ACC112 (cell line): ENCODE results near the gene SLC35G6.

Source experiments
- H2AFZ ChIP-seq: fragments of 200-600 bp; sonication (generic); one replicate; pipeline ENCODE4 v1.6.0; 2017; ENCODE audit warnings: antibody characterized with exemption, low read length; ENCODE audit not compliant: unreplicated experiment
- H3K27ac ChIP-seq: fragments of 200-600 bp; sonication (generic); 2 replicates; pipeline ENCODE4 v1.5.1; 2014; ENCODE audit warnings: low read depth, mild to moderate bottlenecking, antibody characterized with exemption, low read length, moderate library complexity
- H3K27me3 ChIP-seq: fragments of 200-600 bp; sonication (generic); 2 replicates; pipeline ENCODE4 v1.6.1; 2014; ENCODE audit warnings: mild to moderate bottlenecking, antibody characterized with exemption, low read length, moderate library complexity, mixed read lengths; ENCODE audit not compliant: insufficient read depth
- H3K36me3 ChIP-seq: fragments of 200-600 bp; sonication (generic); 2 replicates; pipeline ENCODE4 v1.6.1; 2016; ENCODE audit warnings: mild to moderate bottlenecking, antibody characterized with exemption, low read length, moderate library complexity, mixed read lengths; ENCODE audit not compliant: insufficient read depth
- H3K4me1 ChIP-seq: fragments of 200-600 bp; sonication (generic); one replicate; pipeline ENCODE4 v1.6.1; 2016; ENCODE audit warnings: low read length, mixed read lengths; ENCODE audit not compliant: insufficient read depth, unreplicated experiment, control insufficient read depth
- H3K4me3 ChIP-seq: fragments of 200-600 bp; sonication (generic); 2 replicates; pipeline ENCODE4 v1.5.1; 2014; ENCODE audit warnings: mild to moderate bottlenecking, low read depth, low read length
- H3K79me2 ChIP-seq: fragments of 200-600 bp; sonication (generic); one replicate; pipeline ENCODE4 v1.6.0; 2016; ENCODE audit warnings: low read length; ENCODE audit not compliant: control insufficient read depth, unreplicated experiment, insufficient read depth

Gene SLC35G6

DNA sequence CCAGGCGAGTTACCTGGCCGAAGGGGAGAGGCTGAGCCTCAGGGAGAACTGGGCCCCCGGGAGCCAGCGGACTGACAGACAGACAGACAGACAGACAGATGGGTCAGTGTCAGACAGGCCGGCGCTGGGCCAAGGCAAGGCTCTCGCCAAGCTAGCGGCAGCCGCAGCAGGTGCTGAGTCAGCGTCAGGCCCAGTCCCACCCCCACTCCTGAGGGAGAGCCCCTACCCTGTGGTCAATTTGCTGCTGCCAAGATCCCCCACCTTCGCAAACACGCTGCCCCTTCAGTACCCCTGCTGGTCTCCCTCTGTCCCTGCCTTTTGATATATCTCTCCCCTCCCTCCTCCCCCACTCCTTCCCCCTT, 40.4 kb upstream of the SLC35G6 start:
- H3K27ac ChIP-seq, result no peak overlapping the region
- H3K4me1 ChIP-seq, result peaks cover 25% of the 10 kb centered on the region
- H2AFZ ChIP-seq, result peak overlapping the region; percentile 48
- peaks cover 17% of the 10 kb centered on the region for H3K27me3 ChIP-seq
- no peaks in the 10 kb centered on the region for H3K79me2 ChIP-seq
- H3K4me3 ChIP-seq, result peak overlapping the region; percentile 80
- no peaks in the 10 kb centered on the region for H3K36me3 ChIP-seq

DNA sequence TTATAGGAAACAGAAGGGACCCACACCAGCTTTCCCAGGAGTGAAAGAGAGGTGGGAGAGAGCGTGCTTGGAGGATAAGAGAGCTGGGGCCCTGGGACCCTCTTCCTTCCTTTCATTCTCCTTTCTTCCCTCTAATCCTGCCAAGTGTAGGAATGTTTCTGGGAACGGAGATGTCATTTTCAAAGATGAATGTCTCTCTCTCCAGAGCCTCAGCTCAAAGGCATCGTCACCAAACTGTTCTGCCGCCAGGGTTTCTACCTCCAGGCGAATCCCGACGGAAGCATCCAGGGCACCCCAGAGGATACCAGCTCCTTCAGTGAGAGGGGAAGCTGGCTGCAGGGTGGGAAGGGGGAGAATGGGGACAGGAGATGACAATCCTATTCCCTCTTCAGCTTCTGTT, 40.0 kb upstream of the SLC35G6 start:
- Histone ChIP-seq H3K27ac (no peak overlapping the region), H3K4me3 (peak overlapping the region; percentile 80), H3K27me3 (peaks cover 20% of the 10 kb centered on the region)

DNA sequence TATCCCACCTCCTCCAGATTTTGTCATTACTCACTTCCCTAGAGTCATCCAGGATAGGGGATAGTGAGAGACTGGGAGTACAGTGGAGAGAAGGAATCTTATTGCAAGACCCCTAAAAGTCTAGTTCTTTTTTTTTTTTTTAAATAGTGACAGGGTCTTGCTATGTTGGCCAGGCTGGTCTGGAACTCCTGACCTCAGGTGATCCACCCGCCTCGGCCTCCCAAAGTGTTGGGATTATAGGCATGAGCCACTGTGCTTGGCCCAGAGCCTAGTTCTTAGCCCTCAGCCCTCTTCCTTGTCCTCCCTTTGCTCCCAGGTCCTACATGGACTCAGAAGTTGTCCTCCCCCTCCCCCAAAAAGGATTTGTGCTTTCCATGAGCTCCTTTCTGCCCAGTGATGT, 39.1 kb upstream of the SLC35G6 start:
- no peak overlapping the region for H3K27ac ChIP-seq
- H3K36me3 ChIP-seq, result no peaks in the 10 kb centered on the region
- H3K27me3 ChIP-seq, result peaks cover 29% of the 10 kb centered on the region
- no peaks in the 10 kb centered on the region for H3K79me2 ChIP-seq
- no peak overlapping the region for H2AFZ ChIP-seq
- H3K4me3 ChIP-seq, result no peak overlapping the region
- H3K4me1 ChIP-seq, result peaks cover 25% of the 10 kb centered on the region

More for the DNA sequence above, 40.0 kb upstream of the SLC35G6 start:
- H3K36me3 ChIP-seq, result no peaks in the 10 kb centered on the region
- no peak overlapping the region for H2AFZ ChIP-seq
- H3K4me1 ChIP-seq, result peaks cover 25% of the 10 kb centered on the region
- H3K79me2 ChIP-seq, result no peaks in the 10 kb centered on the region

DNA sequence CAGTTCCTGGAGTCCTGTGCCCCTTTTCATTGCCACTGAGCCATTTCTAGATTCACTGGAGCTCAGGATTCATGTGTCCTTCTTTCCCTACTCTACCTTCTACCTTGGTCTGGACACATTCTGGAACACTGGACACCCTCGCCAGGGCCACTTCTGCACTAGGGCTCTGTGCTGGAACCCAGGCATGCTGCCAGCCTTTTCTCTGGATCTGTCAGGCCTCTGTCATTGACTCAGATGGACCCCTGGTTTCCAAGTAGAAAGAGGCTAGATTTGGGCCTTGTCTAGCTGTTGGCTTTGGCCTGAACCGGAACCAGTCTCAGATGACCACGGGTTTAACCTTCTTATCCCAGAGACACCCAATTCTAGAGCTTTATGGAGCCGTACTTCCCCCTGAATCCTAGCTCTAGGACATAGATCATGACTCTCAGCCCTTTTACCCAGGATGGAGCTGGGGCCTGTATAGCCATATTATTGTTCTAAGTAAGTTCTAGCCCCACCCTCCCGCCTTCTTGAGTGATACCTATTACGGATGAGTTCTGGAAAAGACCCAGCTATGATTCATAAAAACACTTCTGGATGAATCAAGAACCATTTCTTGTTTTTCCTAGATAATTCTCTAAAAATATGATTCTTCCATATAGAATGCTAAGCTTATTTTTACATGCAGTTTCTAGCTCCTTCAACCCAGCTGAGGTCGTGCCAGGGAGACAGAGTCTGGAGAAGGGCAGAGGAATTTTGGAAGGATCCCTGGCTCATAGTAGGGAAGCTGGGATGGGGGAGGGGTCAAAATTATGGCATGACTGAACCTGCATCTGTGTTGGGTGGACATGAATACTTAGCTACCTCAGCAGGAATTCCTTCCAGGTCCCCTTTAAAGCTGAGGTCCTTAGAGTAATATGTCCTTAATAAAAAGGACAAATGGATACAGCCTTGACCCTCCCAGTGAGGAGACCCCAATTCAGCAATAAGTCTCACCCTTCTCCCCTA, 37.5 kb upstream of the SLC35G6 start:
- Histone ChIP-seq H3K27me3 (peaks cover 22% of the 10 kb centered on the region), H3K4me3 (no peak overlapping the region), H3K36me3 (no peaks in the 10 kb centered on the region), H2AFZ (no peak overlapping the region), H3K27ac (no peak overlapping the region), H3K79me2 (no peaks in the 10 kb centered on the region), H3K4me1 (peaks cover 16% of the 10 kb centered on the region)

DNA sequence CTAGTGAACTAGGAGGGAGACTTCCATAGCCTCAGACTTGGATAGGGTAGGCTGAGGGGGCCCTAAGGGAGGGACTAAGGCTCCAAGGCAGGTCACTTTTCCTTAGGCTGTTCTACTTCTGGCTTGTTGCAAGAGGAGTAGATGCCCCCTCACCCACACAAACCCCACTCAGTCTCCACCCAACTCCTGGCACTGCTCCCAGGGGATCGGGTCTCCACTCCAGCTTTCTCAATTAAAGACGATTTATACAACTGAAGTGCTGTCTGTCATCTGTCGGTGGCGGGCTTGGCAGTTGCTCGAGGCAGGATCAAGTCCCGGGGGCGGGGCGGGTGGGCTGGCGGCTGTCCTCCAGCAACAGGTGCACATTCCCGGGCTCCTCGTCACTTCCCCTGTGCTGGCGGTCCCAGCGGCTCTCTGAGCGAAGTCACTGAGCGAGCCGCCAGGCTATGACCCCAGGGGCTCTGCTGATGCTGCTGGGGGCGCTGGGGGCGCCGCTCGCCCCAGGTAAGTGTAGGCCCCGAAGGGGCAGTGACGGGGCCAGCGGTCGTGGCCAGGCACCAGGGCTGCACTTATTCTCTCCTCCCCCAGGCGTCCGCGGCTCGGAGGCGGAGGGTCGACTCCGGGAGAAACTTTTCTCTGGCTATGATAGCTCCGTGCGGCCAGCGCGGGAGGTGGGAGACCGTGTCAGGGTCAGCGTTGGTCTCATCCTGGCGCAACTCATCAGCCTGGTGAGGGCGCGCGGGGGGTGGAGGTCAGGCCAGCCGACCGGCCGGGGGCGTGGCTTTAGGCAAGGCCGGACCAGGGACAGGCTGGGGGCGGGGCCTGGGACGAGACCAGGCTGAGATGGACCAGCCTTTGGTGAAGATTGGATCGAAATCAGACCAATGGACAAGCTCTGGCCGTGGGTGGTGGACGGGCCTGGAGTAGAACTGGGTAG, 36.3 kb upstream of the SLC35G6 start, which contains the start of gene CHRNB1:
Gene CHRNB1, plus strand, starts transcription at position 380 of the 937 bp plus-strand sequence. Its CDS starts 67 bp downstream, at position 447.
- H3K27ac ChIP-seq, result no peak within 1 kb of the TSS
- peaks cover 16% of the 10 kb centered on the region for H3K4me1 ChIP-seq
- no peaks in the 10 kb centered on the region for H3K36me3 ChIP-seq
- H3K79me2 ChIP-seq, result no peaks in the 10 kb centered on the region
- H3K27me3 ChIP-seq, result peaks cover 18% of the 10 kb centered on the region
- peak within 1 kb of the TSS; percentile 26 for H2AFZ ChIP-seq
- H3K4me3 ChIP-seq, result peak within 1 kb of the TSS; percentile 43

DNA sequence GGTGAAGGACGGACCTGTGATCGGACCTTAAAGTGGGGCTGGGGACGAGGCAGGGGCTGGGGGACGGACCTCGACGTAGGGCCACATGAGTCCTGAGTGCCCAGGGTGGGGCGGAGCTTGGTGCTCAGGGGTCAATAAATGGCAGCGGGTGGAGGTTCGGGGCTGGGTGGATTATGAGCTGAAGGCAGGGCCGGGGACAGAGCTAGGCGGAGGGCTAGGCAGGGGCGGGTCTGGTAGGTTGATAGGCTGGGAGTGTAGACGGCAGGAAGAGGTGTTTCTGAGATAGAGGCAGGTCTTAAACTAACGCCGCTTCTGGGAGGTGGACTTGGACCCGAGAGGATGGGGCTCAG, 35.7 kb upstream of the SLC35G6 start:
- Histone ChIP-seq H3K4me3 (peak overlapping the region; percentile 43), H2AFZ (peak overlapping the region; percentile 23), H3K27ac (no peak overlapping the region), H3K79me2 (no peaks in the 10 kb centered on the region), H3K4me1 (peaks cover 16% of the 10 kb centered on the region), H3K36me3 (no peaks in the 10 kb centered on the region), H3K27me3 (peaks cover 18% of the 10 kb centered on the region)

DNA sequence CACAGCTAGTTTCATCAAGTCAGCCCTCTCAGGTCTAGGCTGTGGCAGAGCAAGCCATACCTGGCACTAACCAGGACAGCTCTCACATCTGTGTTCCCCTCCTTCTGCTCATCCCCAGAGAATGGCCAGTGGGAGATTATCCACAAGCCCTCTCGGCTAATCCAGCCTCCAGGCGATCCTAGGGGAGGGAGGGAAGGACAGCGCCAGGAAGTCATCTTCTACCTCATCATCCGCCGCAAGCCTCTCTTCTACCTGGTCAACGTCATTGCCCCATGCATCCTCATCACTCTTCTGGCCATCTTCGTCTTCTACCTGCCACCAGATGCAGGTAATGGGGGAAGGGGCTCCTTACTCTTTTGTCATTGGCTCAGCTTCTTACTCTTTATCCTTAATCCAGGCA, 32.8 kb upstream of the SLC35G6 start:
- H3K79me2 ChIP-seq, result no peaks in the 10 kb centered on the region
- no peak overlapping the region for H3K27ac ChIP-seq
- H3K36me3 ChIP-seq, result no peaks in the 10 kb centered on the region
- no peak overlapping the region for H3K4me3 ChIP-seq
- no peak overlapping the region for H2AFZ ChIP-seq
- H3K27me3 ChIP-seq, result peaks cover 18% of the 10 kb centered on the region
- peaks cover 15% of the 10 kb centered on the region for H3K4me1 ChIP-seq

DNA sequence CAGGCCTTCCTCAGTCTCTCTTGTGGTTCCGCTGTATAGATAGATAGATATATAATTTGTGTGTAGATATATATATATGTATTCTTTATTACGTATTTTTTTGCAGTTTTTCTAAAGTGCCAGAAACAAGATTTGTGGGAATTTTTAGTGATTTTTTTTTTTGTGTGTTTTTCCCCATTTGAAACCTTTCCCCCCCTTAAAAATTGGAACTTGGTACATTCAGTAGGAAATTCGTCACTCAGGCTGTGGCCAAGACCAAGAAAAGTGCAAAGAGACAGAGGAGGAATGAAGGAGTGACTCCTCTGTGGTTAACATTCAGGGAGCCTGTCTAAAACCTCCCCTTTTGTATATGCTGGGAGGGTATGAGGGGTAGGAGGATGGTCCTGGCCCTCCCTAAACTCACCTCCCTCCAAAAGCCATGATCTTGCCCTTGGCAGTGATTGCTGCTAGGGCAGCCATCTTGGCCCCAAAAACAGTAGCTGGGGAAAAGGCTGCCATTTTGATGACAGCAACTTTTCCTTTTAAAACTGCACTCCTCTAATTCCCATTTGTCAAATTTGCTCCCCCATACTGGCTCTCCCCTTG, 21.2 kb upstream of the SLC35G6 start:
- Histone ChIP-seq H2AFZ (no peak overlapping the region), H3K4me3 (no peak overlapping the region), H3K79me2 (no peaks in the 10 kb centered on the region), H3K27me3 (no peaks in the 10 kb centered on the region), H3K27ac (no peak overlapping the region), H3K4me1 (no peaks in the 10 kb centered on the region), H3K36me3 (no peaks in the 10 kb centered on the region)

DNA sequence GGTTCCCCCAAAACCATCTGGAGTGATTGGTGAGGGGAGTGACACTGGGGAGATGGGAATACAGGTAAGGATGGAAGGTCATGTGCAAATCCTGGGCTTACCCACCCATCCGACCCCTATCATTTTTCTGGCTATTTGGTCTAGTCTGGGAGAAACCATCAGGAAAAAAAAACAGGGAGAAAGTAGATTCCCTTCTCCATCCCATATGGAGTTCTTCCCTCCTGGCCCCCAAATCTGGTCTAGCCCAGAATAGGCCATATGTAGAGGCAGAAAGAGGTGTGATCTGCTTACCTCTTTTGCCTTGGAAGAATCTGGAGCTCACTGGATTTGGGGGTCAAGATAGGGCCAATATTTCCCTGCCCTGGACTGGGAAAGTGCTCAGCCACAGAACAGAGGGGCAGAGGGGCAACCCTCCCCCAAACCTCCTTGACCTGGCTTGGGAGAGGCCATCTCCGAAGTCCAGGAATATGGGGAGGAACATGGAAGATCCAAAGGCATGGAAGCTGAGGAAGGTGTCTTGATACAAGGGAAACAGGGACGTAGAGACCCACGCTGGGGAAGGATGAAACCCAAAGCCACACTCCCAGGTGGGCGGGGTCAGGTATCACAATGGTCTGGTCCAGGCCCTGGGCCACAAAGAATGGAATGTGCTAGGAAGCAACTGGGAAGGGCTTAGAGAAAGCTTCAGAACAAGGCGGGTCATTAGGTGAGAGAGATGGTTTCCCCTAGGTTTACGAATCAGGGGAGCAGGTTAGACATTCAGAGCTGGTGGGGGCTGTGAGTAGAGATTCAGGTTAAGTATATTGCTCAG, 20.2 kb upstream of the SLC35G6 start:
- H3K36me3 ChIP-seq, result no peaks in the 10 kb centered on the region
- no peaks in the 10 kb centered on the region for H3K4me1 ChIP-seq
- no peak overlapping the region for H3K27ac ChIP-seq
- no peak overlapping the region for H3K4me3 ChIP-seq
- H2AFZ ChIP-seq, result no peak overlapping the region
- no peaks in the 10 kb centered on the region for H3K27me3 ChIP-seq
- H3K79me2 ChIP-seq, result no peaks in the 10 kb centered on the region
